ENCODE measurements around the gene SLC1A1.

Gene SLC1A1

DNA sequence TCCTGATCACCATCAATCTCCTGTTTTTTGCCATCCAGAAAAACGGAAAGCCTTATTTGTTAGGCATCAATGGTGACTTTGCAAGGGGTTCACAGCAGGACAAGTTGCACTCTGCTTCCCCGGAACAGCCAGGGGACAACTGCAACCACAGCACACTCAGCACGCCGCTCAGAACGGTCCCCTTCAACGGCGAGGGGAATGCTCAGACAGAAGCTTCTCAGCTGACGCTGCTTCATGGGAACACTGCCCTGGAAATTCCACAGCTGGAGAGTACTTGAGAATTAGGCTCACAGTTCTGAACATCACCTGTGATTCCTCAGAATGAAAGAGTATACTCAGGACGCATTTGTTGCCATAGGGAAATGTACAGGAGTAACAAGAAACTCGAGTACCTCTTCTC is 131.7 kb downstream of the SLC1A1 start:
- TF ChIP-seq ZFX (IDR thresholded peaks at IDR 0.05), result no peak
- TF ChIP-seq, protein P1, sequence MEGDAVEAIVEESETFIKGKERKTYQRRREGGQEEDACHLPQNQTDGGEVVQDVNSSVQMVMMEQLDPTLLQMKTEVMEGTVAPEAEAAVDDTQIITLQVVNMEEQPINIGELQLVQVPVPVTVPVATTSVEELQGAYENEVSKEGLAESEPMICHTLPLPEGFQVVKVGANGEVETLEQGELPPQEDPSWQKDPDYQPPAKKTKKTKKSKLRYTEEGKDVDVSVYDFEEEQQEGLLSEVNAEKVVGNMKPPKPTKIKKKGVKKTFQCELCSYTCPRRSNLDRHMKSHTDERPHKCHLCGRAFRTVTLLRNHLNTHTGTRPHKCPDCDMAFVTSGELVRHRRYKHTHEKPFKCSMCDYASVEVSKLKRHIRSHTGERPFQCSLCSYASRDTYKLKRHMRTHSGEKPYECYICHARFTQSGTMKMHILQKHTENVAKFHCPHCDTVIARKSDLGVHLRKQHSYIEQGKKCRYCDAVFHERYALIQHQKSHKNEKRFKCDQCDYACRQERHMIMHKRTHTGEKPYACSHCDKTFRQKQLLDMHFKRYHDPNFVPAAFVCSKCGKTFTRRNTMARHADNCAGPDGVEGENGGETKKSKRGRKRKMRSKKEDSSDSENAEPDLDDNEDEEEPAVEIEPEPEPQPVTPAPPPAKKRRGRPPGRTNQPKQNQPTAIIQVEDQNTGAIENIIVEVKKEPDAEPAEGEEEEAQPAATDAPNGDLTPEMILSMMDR (conservative IDR thresholded peaks at IDR 0.05), result no peak
- H3K27ac ChIP-seq, result no peak overlapping the region

DNA sequence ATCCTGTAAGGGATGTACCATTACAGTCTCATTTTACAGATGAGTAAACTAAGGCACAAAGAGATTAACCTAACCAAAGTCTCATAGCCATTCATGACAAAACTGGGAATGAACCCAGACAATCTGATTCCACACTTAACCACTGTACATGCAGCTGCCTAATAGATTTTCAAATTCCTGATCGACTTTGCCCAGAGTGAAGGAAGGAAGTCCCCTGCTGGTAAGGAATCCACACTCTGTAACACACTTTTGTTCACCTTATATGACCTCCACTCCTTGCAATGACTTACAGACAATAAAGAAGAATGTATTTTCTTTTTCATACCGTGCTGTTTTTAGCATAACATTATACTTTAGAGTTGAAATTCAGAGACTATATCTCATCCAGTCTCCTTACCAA is 140.6 kb downstream of the SLC1A1 start:
- TF ChIP-seq, protein P1 (conservative IDR thresholded peaks at IDR 0.05), result no peak; the same call in 1 of the 2 replicates
- no peak for TF ChIP-seq ZFX (IDR thresholded peaks at IDR 0.05)
- no peak overlapping the region for H3K27ac ChIP-seq
